Fibroblast of skin of scalp (primary cell): Measurements from ENCODE around the gene IRAK2.
"Not testable (repeated sequence)": the region's sequence is repeated elsewhere in the genome, so short reads cannot be mapped to it uniquely, and the experiment has no call there.

Experiments used
- DNase-seq: peaks from one replicate; pipeline ENCODE4 v3.0.0-alpha.2; 2013

IRAK2 gene

DNA sequence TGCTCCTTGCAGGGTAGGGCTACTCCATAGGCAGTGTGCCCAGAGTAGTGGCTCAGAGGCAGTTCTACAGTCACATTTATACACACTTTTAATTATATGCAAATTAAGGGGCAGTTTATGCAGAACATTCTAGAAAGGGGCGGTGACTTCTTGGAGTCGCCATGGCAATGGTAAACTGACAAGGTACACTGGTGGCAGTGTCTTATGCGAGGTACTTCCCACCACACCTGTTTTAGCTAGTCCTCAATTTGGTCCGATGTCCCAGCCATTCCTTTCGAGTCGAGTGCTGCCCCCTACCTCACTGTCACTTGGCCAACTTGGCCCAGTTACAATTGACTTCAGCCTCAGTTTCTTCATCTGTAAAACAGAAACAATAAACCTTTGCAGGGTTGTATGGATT, 3.8 kb upstream of the IRAK2 start:
- no peak for DNase-seq

DNA sequence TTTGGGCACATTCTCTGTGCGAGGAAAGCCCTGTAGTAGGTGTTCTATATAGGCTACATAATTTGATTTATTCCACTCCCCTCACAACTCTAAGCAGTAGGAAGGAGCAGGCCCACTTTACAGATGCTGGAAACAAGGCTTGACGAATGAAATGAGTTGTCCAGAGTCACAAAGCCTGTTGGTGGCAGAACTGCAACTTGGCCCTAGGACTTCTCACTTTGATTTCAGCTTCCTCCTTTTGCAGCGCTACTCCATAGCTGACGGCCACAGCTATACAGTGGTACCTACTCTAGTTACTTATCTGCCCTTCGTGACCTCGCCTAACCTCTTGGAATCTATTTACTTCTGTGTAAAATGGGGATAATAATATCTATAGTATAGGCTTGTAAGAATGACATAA, 2.5 kb upstream of the IRAK2 start:
- DNase-seq, result no peak

GRCh38 chr3:10164201-10164545, 546 bp upstream of the IRAK2 start:
- not testable (repeated sequence) for DNase-seq

DNA sequence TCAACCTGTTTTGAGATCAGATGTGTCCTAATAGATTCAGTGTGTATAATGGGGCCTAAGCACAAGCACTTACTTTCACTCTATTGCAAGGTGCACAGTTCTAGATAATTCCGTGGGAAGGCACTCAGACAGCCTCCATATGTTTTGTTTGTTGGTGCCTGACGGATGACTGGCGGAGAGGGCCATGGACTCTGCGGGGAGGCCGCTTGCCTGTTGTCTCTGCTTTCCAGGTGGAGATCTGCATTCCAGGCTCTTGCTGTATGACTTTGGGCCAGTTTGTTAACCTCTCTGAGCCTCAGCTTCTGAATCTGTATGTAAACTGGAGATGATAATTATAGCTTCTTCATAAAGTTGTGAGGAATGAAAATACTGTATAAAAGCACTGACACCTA, 1.5 kb downstream of the IRAK2 start:
- DNase-seq, result no peak

DNA sequence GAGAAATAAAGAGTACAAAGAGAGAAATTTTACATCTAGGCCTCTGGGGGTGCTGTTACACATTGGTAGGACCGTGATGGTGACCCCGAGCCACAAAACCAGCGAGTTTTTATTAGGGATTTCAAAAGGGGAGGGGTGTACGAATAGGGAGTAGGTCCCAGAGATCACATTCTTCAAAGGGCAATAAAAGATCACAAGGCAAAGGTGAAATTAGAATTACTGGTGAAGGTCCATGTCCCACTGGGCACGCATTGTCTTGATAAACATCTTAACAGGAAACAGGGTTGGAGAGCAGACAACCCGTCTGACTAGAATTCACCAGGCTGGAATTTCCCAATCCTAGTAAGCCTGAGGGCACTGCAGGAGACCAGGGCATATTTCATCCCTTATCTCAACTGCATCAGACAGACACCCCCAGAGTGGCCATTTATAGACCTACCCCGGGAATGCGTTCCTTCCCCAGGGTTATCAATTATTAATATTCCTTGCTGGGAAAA, 4.3 kb downstream of the IRAK2 start:
- no peak for DNase-seq

DNA sequence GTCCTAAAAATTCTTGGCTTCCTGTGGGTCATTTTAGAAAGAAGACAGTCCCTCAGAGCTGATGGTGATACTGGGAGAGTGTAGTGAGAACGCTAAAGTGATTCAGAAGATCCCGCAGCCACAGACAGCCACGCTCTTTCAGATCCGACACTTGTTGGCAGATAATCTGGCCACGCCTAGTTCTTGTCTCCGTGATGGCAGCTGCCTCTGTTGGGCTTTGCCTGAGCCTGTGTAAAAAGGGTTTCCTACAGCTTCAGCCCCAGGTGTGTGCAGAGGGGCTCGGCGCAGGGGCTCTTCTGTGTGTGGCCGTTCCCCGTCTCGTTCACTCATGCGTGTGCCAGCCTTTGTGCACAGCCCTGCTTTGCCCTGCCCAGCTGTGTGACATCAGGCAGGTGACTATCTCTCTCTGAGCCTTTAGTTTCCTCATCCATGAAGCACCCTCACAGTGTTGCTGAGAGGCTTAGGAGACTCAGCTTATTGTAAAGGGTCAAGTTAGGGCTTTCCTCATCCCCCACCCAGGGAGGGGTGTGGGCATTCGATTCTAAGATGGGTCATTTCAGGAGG, 6.3 kb downstream of the IRAK2 start:
- no peak for DNase-seq

- DNase-seq, result no peak
Observed at GRCh38 chr3:10173095-10173925, 8.6 kb downstream of the IRAK2 start.

GRCh38 chr3:10173926-10174435, 9.3 kb downstream of the IRAK2 start:
- peak; percentile 67 for DNase-seq

DNA sequence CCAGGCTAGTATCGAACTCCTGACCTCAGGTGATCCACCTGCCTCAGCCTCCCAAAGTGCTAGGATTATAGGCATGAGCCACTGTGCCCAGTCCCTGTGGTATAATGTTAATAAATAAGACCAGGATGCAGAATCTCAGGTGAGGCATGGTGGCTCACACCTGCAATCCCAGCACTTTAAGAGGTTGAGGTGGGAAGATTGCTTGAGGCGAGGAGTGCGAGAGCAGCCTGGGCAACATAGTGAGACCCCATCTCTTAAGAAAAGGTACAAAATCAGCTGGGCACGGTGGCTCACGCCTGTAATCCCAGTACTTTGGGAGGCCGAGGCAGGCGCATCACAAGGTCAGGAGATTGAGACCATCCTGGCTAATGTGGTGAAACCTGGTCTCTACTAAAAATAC, 10.6 kb downstream of the IRAK2 start:
- not testable (repeated sequence) for DNase-seq

GRCh38 chr3:10176150-10176549, 11.4 kb downstream of the IRAK2 start:
- DNase-seq, result not testable (repeated sequence)

GRCh38 chr3:10177737-10178136, 13.0 kb downstream of the IRAK2 start:
- DNase-seq, result no peak

- DNase-seq, result no peak
Observed at GRCh38 chr3:10178892-10179291, 14.2 kb downstream of the IRAK2 start.

- no peak for DNase-seq
Observed at GRCh38 chr3:10180289-10180688, 15.6 kb downstream of the IRAK2 start.

- DNase-seq, result no peak
Observed at GRCh38 chr3:10180738-10181295, 16.1 kb downstream of the IRAK2 start.

DNA sequence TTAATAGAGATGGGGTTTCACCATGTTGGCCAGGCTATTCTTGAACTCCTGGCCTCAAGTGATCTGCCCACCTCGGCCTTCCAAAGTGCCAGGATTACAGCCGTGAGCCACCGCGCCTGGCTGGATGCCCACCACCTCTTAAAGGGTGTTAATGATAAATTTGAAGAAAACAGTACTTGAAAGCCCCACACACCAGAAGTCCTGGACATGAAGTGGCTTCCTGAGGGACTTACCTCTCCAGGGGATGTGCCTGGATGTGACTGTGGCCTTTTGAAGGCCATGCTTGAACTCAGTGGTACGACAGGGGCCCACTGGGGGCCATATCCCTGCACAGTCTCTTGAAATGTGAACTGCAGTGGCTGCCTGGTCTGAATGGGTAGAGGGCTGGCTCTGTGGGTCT, 18.2 kb downstream of the IRAK2 start:
- no peak for DNase-seq

- no peak for DNase-seq
Observed at GRCh38 chr3:10184250-10184649, 19.5 kb downstream of the IRAK2 start.

GRCh38 chr3:10185804-10186762, 21.4 kb downstream of the IRAK2 start:
- no peak for DNase-seq

GRCh38 chr3:10187290-10187876, 22.7 kb downstream of the IRAK2 start:
- no peak for DNase-seq

DNA sequence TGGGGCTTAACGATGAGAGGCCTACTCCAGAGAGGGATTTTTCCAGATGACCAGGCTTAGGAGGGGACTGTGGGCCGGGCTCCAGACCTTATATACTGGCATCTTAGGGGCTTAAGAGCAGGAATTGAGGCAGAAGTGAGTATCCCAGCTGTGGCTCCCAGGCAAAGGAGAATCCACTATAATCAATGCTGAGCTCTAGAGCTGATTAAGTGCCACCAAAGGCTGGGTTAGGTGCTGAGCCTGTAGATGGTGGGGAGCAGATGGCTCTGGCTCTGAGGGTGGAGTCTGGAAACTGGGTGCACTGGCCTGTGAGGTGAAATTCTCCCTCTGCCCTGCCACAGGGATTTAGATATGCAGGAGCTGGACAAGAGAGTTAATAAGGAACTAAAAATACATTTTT, 23.2 kb downstream of the IRAK2 start:
- no peak for DNase-seq

GRCh38 chr3:10188804-10189556, 24.3 kb downstream of the IRAK2 start:
- DNase-seq, result no peak
